22Rv1 (cell line): ENCODE measurements around the gene PDHX.

Experiments used
- ZFX ChIP-seq: fragments of 450-650 bp; IDR thresholded peaks from 2 replicates; pipeline ENCODE4 v1.6.1; 2017; ENCODE audit warnings: antibody characterized with exemption, borderline replicate concordance
- TF ChIP-seq, protein P1 (sequence below): fragments of 450-650 bp; IDR thresholded peaks from 2 replicates; pipeline ENCODE4 v1.5.1; 2017; ENCODE audit warnings: mild to moderate bottlenecking

DNA sequence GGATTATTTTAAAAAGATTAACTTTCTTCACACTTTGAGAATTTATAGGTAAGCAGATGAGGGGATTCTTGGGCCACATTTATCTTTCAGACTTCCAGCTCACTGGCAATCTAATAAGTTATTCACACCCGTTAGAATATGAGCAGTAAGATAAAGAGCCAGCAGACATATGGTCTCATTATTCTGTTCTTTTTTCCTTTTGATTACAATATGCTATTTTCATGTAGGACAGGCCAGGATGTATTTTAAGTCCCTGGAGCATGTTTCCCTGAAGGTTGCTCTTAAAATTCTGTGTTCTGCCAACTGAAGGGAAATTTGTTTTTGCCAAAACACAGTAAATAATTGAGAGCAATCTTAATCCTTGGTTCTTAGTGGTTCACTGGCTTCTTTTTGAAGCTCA is 22.2 kb downstream of the PDHX start:
- TF ChIP-seq, protein P1, sequence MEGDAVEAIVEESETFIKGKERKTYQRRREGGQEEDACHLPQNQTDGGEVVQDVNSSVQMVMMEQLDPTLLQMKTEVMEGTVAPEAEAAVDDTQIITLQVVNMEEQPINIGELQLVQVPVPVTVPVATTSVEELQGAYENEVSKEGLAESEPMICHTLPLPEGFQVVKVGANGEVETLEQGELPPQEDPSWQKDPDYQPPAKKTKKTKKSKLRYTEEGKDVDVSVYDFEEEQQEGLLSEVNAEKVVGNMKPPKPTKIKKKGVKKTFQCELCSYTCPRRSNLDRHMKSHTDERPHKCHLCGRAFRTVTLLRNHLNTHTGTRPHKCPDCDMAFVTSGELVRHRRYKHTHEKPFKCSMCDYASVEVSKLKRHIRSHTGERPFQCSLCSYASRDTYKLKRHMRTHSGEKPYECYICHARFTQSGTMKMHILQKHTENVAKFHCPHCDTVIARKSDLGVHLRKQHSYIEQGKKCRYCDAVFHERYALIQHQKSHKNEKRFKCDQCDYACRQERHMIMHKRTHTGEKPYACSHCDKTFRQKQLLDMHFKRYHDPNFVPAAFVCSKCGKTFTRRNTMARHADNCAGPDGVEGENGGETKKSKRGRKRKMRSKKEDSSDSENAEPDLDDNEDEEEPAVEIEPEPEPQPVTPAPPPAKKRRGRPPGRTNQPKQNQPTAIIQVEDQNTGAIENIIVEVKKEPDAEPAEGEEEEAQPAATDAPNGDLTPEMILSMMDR: no peak
- TF ChIP-seq ZFX: no peak
